ENCODE results near the gene POM121L12. TPM values are rescaled to one million over a fixed set of nuclear protein-coding genes. Genes with fewer than 3 reads are reported as not detected.

Gene POM121L12
- total RNA-seq, 1 experiment from 2014 or later = not detected

- intact Hi-C loops (cut with micrococcal nuclease) = no loop called here
- POLR2A ChIA-PET (ENCODE audit: unreplicated experiment) = no interaction called here
- H2AFZ ChIP-seq (ENCODE audit: low read length) = no peak overlapping the region
- BruUV-seq (replicated peaks) = no TSS peak
- no peak for ATAC-seq
- H4K20me1 ChIP-seq (ENCODE audit: low read length) = no peaks in the 10 kb centered on the region
- H3K79me2 ChIP-seq (ENCODE audit: low read length) = no peaks in the 10 kb centered on the region
- TF ChIP-seq, protein P1, sequence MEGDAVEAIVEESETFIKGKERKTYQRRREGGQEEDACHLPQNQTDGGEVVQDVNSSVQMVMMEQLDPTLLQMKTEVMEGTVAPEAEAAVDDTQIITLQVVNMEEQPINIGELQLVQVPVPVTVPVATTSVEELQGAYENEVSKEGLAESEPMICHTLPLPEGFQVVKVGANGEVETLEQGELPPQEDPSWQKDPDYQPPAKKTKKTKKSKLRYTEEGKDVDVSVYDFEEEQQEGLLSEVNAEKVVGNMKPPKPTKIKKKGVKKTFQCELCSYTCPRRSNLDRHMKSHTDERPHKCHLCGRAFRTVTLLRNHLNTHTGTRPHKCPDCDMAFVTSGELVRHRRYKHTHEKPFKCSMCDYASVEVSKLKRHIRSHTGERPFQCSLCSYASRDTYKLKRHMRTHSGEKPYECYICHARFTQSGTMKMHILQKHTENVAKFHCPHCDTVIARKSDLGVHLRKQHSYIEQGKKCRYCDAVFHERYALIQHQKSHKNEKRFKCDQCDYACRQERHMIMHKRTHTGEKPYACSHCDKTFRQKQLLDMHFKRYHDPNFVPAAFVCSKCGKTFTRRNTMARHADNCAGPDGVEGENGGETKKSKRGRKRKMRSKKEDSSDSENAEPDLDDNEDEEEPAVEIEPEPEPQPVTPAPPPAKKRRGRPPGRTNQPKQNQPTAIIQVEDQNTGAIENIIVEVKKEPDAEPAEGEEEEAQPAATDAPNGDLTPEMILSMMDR (conservative IDR thresholded peaks at IDR 0.05; ENCODE audit: low read depth, low read length) = no peak
- no peak for TF ChIP-seq EZH2 (IDR thresholded peaks at IDR 0.05; ENCODE audit: low read length, unreplicated experiment)
- TF ChIP-seq EZH2phosphoT487 (IDR thresholded peaks at IDR 0.05; ENCODE audit: borderline replicate concordance, low read length) = no peak
- no peak for DNase-seq
- no peaks in the 10 kb centered on the region for H3K9me2 ChIP-seq (replicated peaks; ENCODE audit: low read length)
- no peak overlapping the region for H3K4me3 ChIP-seq (ENCODE audit: low read length)
- no peaks in the 10 kb centered on the region for H3F3A ChIP-seq (ENCODE audit: low read length, unreplicated experiment)
- no peaks in the 10 kb centered on the region for H3K27me3 ChIP-seq (ENCODE audit: low read length)
- CTCF ChIA-PET = no interaction called here
- no peaks in the 10 kb centered on the region for H3K36me3 ChIP-seq (ENCODE audit: low read depth, low read length)
- no peak overlapping the region for H3K27ac ChIP-seq (ENCODE audit: low read length)
- H3K4me1 ChIP-seq (ENCODE audit: insufficient read depth, low read length) = no peaks in the 10 kb centered on the region
- H3K9ac ChIP-seq (ENCODE audit: low read length) = no peak overlapping the region
- no peak overlapping the region for H3K4me2 ChIP-seq (ENCODE audit: low read length)
- H3K9me3 ChIP-seq (ENCODE audit: low read length) = no peaks in the 10 kb centered on the region
Observed at GRCh38 chr7:52992479-52993162, 42.8 kb upstream of the POM121L12 start.

DNA sequence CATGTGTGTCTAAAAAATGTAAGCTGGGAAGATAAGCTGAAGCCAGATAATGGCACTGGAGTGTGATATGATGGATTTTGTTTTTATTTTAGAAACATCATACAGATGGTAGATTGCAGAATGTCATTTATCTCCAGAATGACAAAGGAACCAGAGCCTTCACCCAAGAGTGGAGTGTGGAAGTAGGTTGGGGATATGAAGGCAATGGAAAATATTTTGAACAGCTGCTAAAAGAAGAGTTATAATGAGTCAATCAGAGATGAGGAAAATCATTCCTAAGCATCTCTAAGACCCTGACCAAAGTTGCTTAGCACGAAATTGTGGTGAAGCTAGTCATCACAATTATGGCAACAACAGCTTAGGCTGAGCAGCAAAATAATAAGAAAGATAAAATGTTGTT is 39.8 kb upstream of the POM121L12 start:
- no peaks in the 10 kb centered on the region for H3K36me3 ChIP-seq (ENCODE audit: low read depth, low read length)
- no TSS peak for BruUV-seq (replicated peaks)
- intact Hi-C loops (cut with micrococcal nuclease) = no loop called here
- no peaks in the 10 kb centered on the region for H3K4me1 ChIP-seq (ENCODE audit: insufficient read depth, low read length)
- ChIA-PET POLR2A (ENCODE audit: unreplicated experiment) (no interaction called here), CTCF (no interaction called here)
- DNase-seq (no peak), ATAC-seq (no peak)
- no peaks in the 10 kb centered on the region for H3K79me2 ChIP-seq (ENCODE audit: low read length)
- no peaks in the 10 kb centered on the region for H3F3A ChIP-seq (ENCODE audit: low read length, unreplicated experiment)
- no peaks in the 10 kb centered on the region for H3K9me3 ChIP-seq (ENCODE audit: low read length)
- no peak overlapping the region for H3K4me3 ChIP-seq (ENCODE audit: low read length)
- no peak overlapping the region for H3K9ac ChIP-seq (ENCODE audit: low read length)
- H3K27ac ChIP-seq (ENCODE audit: low read length) = no peak overlapping the region
- no peaks in the 10 kb centered on the region for H3K9me2 ChIP-seq (replicated peaks; ENCODE audit: low read length)
- no peak overlapping the region for H3K4me2 ChIP-seq (ENCODE audit: low read length)
- H2AFZ ChIP-seq (ENCODE audit: low read length) = no peak overlapping the region
- H3K27me3 ChIP-seq (ENCODE audit: low read length) = no peaks in the 10 kb centered on the region
- no peaks in the 10 kb centered on the region for H4K20me1 ChIP-seq (ENCODE audit: low read length)
- no peak for TF ChIP-seq EZH2phosphoT487 (IDR thresholded peaks at IDR 0.05; ENCODE audit: borderline replicate concordance, low read length)
- TF ChIP-seq EZH2 (IDR thresholded peaks at IDR 0.05; ENCODE audit: low read length, unreplicated experiment) = no peak
- TF ChIP-seq, protein P1 (conservative IDR thresholded peaks at IDR 0.05; ENCODE audit: low read depth, low read length) = no peak

DNA sequence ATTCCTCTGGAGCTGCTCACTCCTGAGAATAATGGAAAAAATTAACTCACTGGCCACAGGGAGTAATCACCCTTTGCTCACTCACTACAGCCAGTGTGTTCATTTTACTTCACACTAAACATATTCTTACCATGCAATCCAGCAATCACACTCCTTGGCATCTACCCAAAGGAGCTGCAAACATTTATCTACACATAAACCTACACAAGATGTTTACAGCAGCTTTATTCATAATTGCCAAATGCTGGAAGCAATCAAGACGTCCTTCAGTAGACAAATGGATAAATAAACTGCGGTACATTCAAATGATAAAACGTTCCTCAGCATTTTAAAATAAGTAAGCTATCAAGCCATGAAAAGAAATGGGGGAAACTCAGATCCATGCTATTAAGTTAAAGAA is 34.2 kb upstream of the POM121L12 start:
- Histone ChIP-seq H3K4me2 (ENCODE audit: low read length) (no peak overlapping the region), H3F3A (ENCODE audit: low read length, unreplicated experiment) (no peaks in the 10 kb centered on the region), H3K9me3 (ENCODE audit: low read length) (no peaks in the 10 kb centered on the region), H2AFZ (ENCODE audit: low read length) (no peak overlapping the region), H3K27me3 (ENCODE audit: low read length) (no peaks in the 10 kb centered on the region), H3K4me1 (ENCODE audit: insufficient read depth, low read length) (no peaks in the 10 kb centered on the region), H3K79me2 (ENCODE audit: low read length) (no peaks in the 10 kb centered on the region), H3K27ac (ENCODE audit: low read length) (no peak overlapping the region), H3K36me3 (ENCODE audit: low read depth, low read length) (no peaks in the 10 kb centered on the region), H3K9ac (ENCODE audit: low read length) (no peak overlapping the region), H3K9me2 (replicated peaks; ENCODE audit: low read length) (no peaks in the 10 kb centered on the region), H3K4me3 (ENCODE audit: low read length) (no peak overlapping the region), H4K20me1 (ENCODE audit: low read length) (no peaks in the 10 kb centered on the region)
- ChIA-PET POLR2A (ENCODE audit: unreplicated experiment) (no interaction called here), CTCF (no interaction called here)
- DNase-seq (no peak), ATAC-seq (no peak)
- TF ChIP-seq EZH2 (IDR thresholded peaks at IDR 0.05; ENCODE audit: low read length, unreplicated experiment) = no peak
- TF ChIP-seq EZH2phosphoT487 (IDR thresholded peaks at IDR 0.05; ENCODE audit: borderline replicate concordance, low read length) = no peak
- TF ChIP-seq, protein P1 (conservative IDR thresholded peaks at IDR 0.05; ENCODE audit: low read depth, low read length) = no peak
- no TSS peak for BruUV-seq (replicated peaks)
- intact Hi-C loops (cut with micrococcal nuclease) = no loop called here

Measured in PC-3 (cell line).